Fibroblast of skin of left quadriceps (primary cell): Measurements from ENCODE around the gene NFKB1.
"Not testable (repeated sequence)": the region's sequence is repeated elsewhere in the genome, so short reads cannot be mapped to it uniquely, and the experiment has no call there.

Source experiments
- DNase-seq, 2 experiments: peaks; one replicate each; pipeline ENCODE4 v3.0.0-alpha.2; 2013; ENCODE audit warnings: low read depth in 2 of 2

NFKB1 gene

GRCh38 chr4:102567427-102567826 lies 66.3 kb downstream of the NFKB1 start:
- no peak for DNase-seq

GRCh38 chr4:102569200-102569599 lies 68.0 kb downstream of the NFKB1 start:
- DNase-seq: peak; percentile 21 to 23

GRCh38 chr4:102570211-102570610 lies 69.1 kb downstream of the NFKB1 start:
- not testable (repeated sequence) for DNase-seq

- no peak for DNase-seq
Measured at GRCh38 chr4:102572452-102572851, 71.3 kb downstream of the NFKB1 start.

- DNase-seq: peak; percentile 18 to 21
Measured at GRCh38 chr4:102574317-102574716, 73.2 kb downstream of the NFKB1 start.

GRCh38 chr4:102575369-102576129 lies 74.4 kb downstream of the NFKB1 start:
- DNase-seq: no peak

- no peak for DNase-seq
Measured at GRCh38 chr4:102578270-102578669, 77.1 kb downstream of the NFKB1 start.

GRCh38 chr4:102578819-102579218 lies 77.7 kb downstream of the NFKB1 start:
- DNase-seq: no peak

- no peak for DNase-seq
Measured at GRCh38 chr4:102579794-102580462, 78.8 kb downstream of the NFKB1 start.

- no peak for DNase-seq
Measured at GRCh38 chr4:102580463-102580842, 79.3 kb downstream of the NFKB1 start.

GRCh38 chr4:102584091-102584490 lies 82.9 kb downstream of the NFKB1 start:
- DNase-seq: no peak

- no peak for DNase-seq
Measured at GRCh38 chr4:102585329-102585728, 84.2 kb downstream of the NFKB1 start.

- DNase-seq: no peak
Measured at GRCh38 chr4:102586002-102586643, 85.0 kb downstream of the NFKB1 start.

- DNase-seq: no peak
Measured at GRCh38 chr4:102586644-102587021, 85.5 kb downstream of the NFKB1 start.

GRCh38 chr4:102589743-102590142 lies 88.6 kb downstream of the NFKB1 start:
- no peak for DNase-seq

- no peak for DNase-seq
Measured at GRCh38 chr4:102592256-102592655, 91.1 kb downstream of the NFKB1 start.

- no peak for DNase-seq
Measured at GRCh38 chr4:102593147-102593546, 92.0 kb downstream of the NFKB1 start.

GRCh38 chr4:102594000-102594399 lies 92.8 kb downstream of the NFKB1 start:
- no peak for DNase-seq

GRCh38 chr4:102596532-102596931 lies 95.4 kb downstream of the NFKB1 start:
- no peak for DNase-seq

GRCh38 chr4:102598086-102598761 lies 97.1 kb downstream of the NFKB1 start:
- no peak for DNase-seq

- no peak for DNase-seq
Measured at GRCh38 chr4:102598762-102599374, 97.7 kb downstream of the NFKB1 start.

- DNase-seq: no peak
Measured at GRCh38 chr4:102599455-102599854, 98.3 kb downstream of the NFKB1 start.
